CD4-positive, alpha-beta T cell treated with Interleukin-4 for 4 hours (primary cell): ENCODE measurements around the gene SPINDOC.
"Not testable (repeated sequence)": the region's sequence is repeated elsewhere in the genome, so short reads cannot be mapped to it uniquely, and the experiment has no call there.

ENCODE experiments used
- DNase-seq: peaks from one replicate; pipeline ENCODE4 v3.0.0-alpha.2; 2020

SPINDOC gene

DNA sequence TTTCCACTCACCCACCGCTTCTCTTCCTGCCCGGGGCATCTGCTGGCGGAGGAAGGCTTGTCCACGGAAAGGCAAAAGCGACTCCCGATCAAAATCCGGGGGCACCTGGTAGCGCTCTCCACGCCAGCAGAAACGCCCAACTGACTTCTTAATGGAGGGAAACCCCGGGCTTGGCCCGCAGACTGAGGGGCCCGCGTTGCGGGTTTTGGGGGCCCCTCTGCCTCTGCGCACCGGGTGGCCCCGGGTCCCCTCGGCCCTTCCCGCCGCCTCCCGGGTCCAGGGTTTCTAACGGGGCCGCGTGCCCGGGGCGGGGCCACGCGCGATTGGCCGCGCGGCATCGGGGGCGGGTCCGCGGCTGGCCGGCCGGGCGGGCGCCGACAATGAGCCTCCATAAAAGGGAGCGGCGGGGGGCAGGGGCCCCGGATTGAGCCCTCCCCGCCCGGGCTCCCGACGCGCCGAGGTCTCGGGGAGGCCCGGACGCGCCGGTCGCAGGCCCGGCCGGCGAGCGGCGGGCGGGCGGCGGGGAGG lies at the start of gene SPINDOC:
SPINDOC (plus strand) TSS at position 422 of the 528 bp plus-strand sequence. CDS start 231 bp downstream, outside the sequence.
- peak; percentile 61 for DNase-seq

- no peak for DNase-seq
Observed at GRCh38 chr11:63763496-63764339, 49.5 kb upstream of the SPINDOC start.

DNA sequence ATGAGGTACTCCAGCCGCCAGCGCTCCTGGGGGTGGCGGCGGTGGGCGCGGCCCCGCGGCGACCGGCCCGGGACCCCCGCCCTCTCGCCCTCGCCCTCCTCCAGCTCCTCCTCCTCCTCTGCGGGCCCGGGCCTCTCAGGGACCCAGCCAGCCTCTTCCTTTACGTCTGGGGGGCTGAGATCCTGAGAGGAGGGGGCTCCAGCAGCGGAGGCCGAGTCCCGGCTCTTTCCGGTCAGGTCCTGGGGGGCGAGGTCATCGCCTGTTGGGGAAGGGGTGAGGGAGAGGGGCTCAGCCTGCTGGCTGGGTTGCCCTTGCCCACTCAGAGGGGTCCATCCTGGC lies 48.9 kb upstream of the SPINDOC start:
- DNase-seq: no peak

GRCh38 chr11:63764679-63765647 lies 48.3 kb upstream of the SPINDOC start:
- no peak for DNase-seq

DNA sequence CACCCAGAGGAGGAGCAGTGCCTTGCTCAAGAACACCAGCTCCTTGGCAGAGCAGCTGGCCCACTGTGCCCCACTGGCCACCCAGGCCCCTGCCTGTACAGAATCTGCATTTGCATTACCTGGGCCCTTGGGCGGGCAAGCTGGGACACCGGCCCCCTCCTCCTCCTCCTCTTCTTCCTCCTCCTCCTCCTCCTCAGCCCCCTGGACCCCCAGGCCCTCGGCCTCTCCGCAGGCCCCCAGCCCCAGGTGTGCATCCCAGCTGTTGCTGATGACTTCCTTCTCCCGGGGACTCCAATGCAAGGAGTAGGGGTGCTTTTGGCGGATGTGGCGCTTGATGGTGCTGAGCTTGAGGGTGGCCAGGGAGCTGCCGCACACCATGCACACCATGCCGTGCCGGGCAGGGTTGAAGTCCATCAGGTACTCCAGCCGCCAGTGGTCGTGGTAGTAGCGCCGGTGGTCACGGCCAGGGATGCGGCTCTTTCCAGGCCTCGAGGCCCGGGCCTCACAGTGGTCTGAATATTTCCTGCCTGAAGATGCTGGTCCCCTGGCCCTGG lies 47.5 kb upstream of the SPINDOC start:
- no peak for DNase-seq

- no peak for DNase-seq
Observed at GRCh38 chr11:63766531-63767235, 46.6 kb upstream of the SPINDOC start.

DNA sequence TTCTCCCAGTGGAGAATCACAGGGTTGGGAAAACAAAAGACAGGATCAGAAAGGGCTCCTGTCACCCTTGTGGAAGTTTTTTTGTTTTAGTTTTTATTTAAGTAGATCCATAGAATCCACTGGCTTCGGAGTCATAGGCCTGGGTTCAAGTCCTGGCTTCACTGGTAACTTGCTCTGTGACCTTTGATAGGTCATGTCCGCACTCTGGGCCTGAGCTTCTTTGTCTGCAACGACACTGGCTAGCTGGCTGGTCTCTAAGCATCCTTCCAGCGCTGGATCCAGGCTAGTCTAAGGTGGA lies 46.0 kb upstream of the SPINDOC start:
- DNase-seq: no peak

DNA sequence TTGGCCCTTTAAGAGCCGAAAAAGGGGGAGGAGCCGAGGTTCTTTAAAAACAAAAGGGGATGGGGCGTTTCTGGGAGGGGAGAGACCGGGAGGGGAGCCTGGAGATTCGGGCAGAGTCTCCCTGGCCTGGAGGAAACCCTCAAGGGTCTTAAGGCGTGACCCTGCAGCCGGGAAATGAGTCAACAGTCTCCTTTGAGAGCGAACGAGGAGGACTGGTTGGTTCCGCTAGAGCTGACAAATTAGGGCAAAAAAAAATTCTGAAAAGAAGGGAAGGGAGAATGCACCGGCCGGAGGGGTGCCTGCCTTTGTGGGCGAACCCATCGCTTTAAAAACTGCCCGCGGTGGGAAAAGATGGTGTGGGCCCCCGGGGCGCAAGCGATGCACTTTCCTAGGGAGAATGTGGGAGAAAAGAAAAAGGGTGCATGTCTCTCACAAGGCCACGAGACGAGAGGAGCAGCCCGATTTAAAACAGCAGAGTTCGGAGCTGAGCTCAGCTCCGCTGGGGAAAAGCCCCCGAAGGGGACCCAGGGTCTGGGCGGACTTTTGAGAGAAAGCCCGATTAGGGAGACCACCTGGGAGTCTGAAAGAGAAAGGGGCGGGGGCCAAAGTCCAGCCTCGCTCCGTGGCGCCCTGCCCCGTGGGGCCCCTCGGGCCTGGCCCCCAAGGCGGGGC lies 45.6 kb upstream of the SPINDOC start:
- DNase-seq: peak; percentile 56

DNA sequence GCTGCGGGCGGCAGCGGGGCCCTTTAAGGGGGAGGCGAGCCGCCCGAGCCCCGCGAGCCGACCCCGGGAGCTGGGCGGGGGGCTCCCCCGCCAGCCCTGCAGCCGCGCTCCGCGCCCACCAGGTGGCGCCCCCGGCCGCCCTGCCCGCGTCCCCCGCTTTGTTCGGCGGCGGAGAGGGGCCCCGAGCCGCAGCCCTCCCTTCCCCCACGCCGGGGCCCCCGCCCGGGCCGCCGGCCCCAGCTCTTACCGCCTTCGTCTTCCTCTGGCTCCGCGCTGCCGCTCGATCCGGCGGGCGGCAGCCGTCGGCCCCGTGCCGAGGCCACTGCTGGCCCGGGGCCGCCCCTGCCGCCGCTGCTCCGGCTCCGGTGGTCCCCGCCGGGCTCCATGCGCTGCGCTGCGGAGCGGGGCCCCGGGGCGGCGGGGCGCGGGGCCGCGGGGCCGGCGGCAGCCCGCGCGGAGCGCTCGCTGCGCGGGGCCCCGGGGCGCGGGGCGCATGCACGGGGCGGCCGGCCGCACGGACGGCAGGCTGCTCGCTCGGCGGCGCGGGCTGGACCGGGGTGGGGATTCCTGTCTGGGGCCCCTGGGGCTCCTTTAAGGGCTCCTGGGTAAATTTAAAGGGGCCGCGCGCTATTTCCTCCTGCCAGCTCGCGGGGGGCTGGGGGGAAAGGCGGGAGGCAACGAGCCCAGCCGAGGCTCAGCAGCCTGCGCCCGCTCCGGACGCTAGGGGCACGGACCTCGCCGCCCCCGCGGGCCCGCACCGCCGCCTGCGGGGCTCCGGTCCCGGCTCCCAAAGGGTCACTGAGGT lies 44.8 kb upstream of the SPINDOC start, which contains the start of gene ZFTA:
ZFTA (minus strand) TSS at position 539 of the 805 bp plus-strand sequence; CDS start at position 386, 153 bp downstream.
- peak; percentile 35 for DNase-seq

- no peak for DNase-seq
Observed at GRCh38 chr11:63769042-63769713, 44.1 kb upstream of the SPINDOC start.

DNA sequence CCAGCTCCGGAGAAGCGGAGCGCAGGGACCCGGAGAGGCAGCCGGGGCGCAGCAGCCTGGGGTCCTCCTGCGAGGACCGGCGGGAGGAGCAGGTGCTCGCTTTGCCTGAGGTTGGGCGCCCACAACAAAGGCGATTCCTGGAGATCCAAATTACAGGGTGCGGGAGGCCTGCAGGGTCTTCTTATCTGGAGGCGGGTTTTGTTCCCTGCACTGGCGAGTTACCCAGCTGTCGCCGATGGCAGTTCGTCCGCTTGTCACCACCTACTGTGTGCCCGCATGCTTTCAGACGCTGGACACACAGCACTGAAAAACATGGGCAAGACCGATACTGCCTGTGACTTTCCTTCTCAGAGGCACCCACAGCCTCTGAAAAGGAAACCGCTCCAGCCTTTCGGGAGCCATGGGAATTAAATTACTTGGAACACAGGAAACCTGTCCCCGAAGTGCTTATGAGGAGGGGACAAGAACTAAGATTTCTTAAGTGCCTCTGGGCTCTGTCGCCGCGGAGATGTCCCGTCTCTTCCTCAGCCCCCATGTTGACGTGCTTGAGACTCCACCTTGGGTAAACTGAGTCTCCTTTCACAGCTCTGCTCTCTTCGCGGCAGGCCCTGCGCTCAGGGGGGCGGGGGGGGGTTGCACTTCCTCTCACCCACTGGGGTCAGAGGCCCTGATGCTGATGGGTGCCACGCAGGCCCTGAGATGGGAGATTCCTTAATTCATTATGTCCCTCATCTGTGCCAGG lies 43.4 kb upstream of the SPINDOC start:
- no peak for DNase-seq

- no peak for DNase-seq
Observed at GRCh38 chr11:63770763-63771162, 42.5 kb upstream of the SPINDOC start.

DNA sequence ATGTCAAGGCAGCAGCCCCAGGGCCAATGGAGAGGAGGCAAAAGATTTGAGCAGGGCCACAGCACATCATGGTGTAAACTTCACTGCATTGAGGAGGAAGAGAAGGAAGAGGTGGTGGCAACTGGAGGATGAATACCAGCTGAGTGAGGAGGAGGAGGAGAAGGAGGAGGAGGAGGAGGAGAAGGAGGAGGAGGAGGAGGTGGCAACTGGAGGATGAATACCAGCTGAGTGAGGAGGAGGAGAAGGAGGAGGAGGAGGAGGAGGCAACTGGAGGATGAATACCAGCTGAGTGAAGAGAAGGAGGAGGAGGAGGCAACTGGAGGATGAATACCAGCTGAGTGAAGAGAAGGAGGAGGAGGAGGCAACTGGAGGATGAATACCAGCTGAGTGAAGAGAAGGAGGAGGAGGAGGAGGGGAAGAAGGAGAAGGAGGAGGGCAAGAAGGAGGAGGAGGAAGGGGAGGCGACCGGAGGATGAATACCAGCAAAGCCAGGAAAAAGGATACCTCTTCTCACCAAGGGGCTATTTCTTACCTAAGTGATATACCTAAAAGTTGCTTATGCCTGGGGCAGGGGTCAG lies 41.4 kb upstream of the SPINDOC start:
- not testable (repeated sequence) for DNase-seq

DNA sequence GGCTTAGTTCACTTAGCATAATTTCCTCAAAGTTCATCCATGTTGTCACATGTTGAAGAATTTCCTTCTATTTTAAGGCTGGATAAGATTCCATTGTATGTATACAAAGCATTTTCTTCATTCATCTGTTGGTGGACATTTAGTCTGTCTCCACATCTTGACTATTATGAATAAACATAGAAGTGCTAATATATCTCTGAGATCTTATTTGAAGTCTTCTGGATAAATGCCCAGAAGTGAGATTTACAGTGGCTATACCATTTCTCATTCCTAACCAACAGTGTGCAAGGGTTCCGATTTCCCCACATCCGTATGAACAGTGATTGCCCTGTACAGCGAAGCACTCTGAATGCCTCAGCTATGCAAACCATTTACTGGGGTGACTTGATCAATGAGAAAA lies 38.1 kb upstream of the SPINDOC start:
- no peak for DNase-seq

GRCh38 chr11:63779039-63779438 lies 34.2 kb upstream of the SPINDOC start:
- DNase-seq: no peak

DNA sequence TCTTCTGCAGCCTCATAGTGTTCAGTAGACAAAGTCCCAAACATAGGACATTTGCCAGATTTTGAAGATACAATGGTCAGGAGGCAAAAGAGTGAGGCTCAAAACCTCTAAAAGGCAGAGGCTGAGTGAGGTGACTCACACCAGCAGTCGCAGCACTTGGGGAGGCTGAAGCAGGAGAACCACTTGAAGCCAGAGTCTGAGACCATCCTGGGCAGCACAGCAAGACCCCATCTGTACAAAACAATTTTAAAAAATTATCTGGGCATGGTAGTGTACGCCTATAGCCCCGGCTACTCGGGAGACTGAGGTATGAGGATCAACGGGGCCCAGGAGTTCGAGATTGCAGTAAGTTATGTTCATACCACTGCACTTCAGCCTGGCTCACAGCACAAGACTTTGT lies 30.5 kb upstream of the SPINDOC start:
- DNase-seq: no peak

GRCh38 chr11:63783925-63784592 lies 29.2 kb upstream of the SPINDOC start:
- DNase-seq: no peak

GRCh38 chr11:63785823-63786222 lies 27.4 kb upstream of the SPINDOC start:
- DNase-seq: no peak
